Activated CD8-positive, alpha-beta memory T cell treated with anti-CD3 and anti-CD28 coated beads, Interleukin-2, amount 50 U/mL, for 24 hours (primary cell): ENCODE measurements around the gene MATN1.

Source experiments
- DNase-seq: peaks from one replicate; pipeline ENCODE4 v3.0.0-alpha.2; 2020; ENCODE audit errors: extremely low read depth

MATN1 gene

GRCh38 chr1:30662291-30662840 is 61.0 kb downstream of the MATN1 start:
- no peak for DNase-seq

DNA sequence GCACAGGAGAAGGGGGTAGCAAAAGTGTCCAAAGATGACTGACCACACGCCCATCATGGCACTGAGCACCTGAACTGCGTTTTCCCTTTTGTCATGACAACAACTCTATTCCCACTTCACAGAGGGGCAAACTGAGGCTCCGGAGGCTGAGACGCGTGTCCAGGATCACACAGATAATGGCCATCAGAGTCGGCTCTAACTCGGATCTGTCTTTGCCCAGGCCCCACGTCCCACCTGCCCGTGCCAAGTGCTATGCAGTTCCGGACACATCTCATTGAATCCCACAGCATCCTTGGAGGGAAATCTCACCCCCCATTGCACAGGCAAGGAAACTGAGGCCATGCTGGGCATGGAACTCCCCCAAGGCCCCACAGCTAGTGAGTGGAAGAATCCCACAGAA is 62.1 kb downstream of the MATN1 start:
- DNase-seq = no peak
